SK-N-SH (cell line): ENCODE results near the gene RBCK1. TPM values are rescaled to one million over a fixed set of nuclear protein-coding genes. Genes with fewer than 3 reads are reported as not detected.
"Not testable (repeated sequence)": the region's sequence is repeated elsewhere in the genome, so short reads cannot be mapped to it uniquely, and the experiment has no call there.

Experiments used
- CTCF ChIA-PET: fragments of 300-600, 350-600 bp; formaldehyde crosslinking; extraction: SDS; loops from one replicate; lab custom pipeline; 2021; lab: Yijun Ruan, JAX
- POLR2A ChIA-PET: fragments of 350-600 bp; sonication (Branson Sonifier 250); formaldehyde crosslinking; extraction: SDS; loops from one replicate; lab custom pipeline; 2020; ENCODE audit warnings: antibody characterized with exemption, inconsistent platforms; lab: Yijun Ruan, JAX
- DNase-seq: peaks from one replicate; pipeline ENCODE4 v3.0.0; 2012
- H2AFZ ChIP-seq: fragments of 200-600 bp; sonication (generic); 2 replicates; pipeline ENCODE4 v1.8.1; 2016; ENCODE audit warnings: antibody characterized with exemption, mild to moderate bottlenecking, low read depth
- H3F3A ChIP-seq: fragments of 200-600 bp; sonication (generic); replicated peaks from 2 replicates; pipeline ENCODE3; 2016; ENCODE audit warnings: antibody characterized with exemption, mild to moderate bottlenecking; ENCODE audit not compliant: insufficient read depth
- H3K27ac ChIP-seq, 2 experiments: fragments of 200-500 bp in 1 of 2; fragments of 200-600 bp in 1 of 2; sonication (Bioruptor generic) in 1 of 2; sonication (generic), shearing (Covaris generic) in 1 of 2; 2 replicates each; pipeline versions ENCODE4 v1.5.1 to v1.6.1; 2014 to 2016; ENCODE audit warnings: low read depth in 2 of 2, inconsistent platforms in 1 of 2, low read length in 1 of 2, mild to moderate bottlenecking in 1 of 2, mixed read lengths in 1 of 2
- H3K27me3 ChIP-seq: fragments of 200-600 bp; sonication (generic), shearing (Covaris generic); 2 replicates; pipeline ENCODE4 v1.6.1; 2016; ENCODE audit warnings: mixed run types; ENCODE audit not compliant: insufficient read depth
- H3K36me3 ChIP-seq, 2 experiments: fragments of 200-500 bp in 1 of 2; fragments of 200-600 bp in 1 of 2; sonication (Bioruptor generic) in 1 of 2; sonication (generic) in 1 of 2; replicated peaks in 1 of 2; 2 replicates each; pipeline versions ENCODE3 to v1.5.1; 2014 to 2016; ENCODE audit warnings: low read length in 1 of 2, mild to moderate bottlenecking in 1 of 2; ENCODE audit not compliant: insufficient read depth in 2 of 2, control insufficient read depth in 1 of 2
- H3K4me1 ChIP-seq, 2 experiments: fragments of 200-500 bp in 1 of 2; fragments of 200-600 bp in 1 of 2; sonication (Bioruptor generic) in 1 of 2; sonication (generic), shearing (Covaris generic) in 1 of 2; 2 replicates each; pipeline versions ENCODE4 v1.5.1 to v1.6.1; 2014 to 2016; ENCODE audit warnings: low read depth in 1 of 2, low read length in 1 of 2, mixed run types in 1 of 2; ENCODE audit not compliant: insufficient read depth in 2 of 2, control insufficient read depth in 1 of 2
- H3K4me2 ChIP-seq: fragments of 200-600 bp; sonication (generic), shearing (Covaris generic); 2 replicates; pipeline ENCODE4 v1.6.1; 2017; ENCODE audit warnings: mixed run types
- H3K4me3 ChIP-seq, 2 experiments: fragments of 200-500 bp in 1 of 2; fragments of 200-600 bp in 1 of 2; sonication (Bioruptor generic) in 1 of 2; sonication (generic), shearing (Covaris generic) in 1 of 2; 2 replicates each; pipeline versions ENCODE4 v1.5.1 to v1.8.1; 2014 to 2016; ENCODE audit warnings: low read depth in 2 of 2, inconsistent platforms in 1 of 2, low read length in 1 of 2, mild to moderate bottlenecking in 1 of 2, mixed read lengths in 1 of 2, moderate library complexity in 1 of 2
- H3K79me2 ChIP-seq: fragments of 200-600 bp; sonication (generic); 2 replicates; pipeline ENCODE4 v1.8.1; 2017; ENCODE audit warnings: mild to moderate bottlenecking; ENCODE audit not compliant: insufficient read depth
- H3K9ac ChIP-seq: fragments of 200-600 bp; sonication (generic); 2 replicates; pipeline ENCODE4 v1.6.1; 2017; ENCODE audit warnings: mixed run types
- H3K9me2 ChIP-seq: fragments of 200-600 bp; sonication (generic); 2 replicates; pipeline ENCODE4 v1.6.1; 2017; ENCODE audit warnings: mixed run types
- H3K9me3 ChIP-seq: fragments of 200-600 bp; sonication (generic); 2 replicates; pipeline ENCODE4 v1.6.1; 2017; ENCODE audit warnings: mixed run types, mild to moderate bottlenecking, moderate library complexity
- H4K20me1 ChIP-seq: fragments of 200-600 bp; sonication (generic); 2 replicates; pipeline ENCODE4 v1.6.1; 2017; ENCODE audit warnings: mild to moderate bottlenecking, mixed run types; ENCODE audit not compliant: insufficient read depth
- FOXM1 ChIP-seq: IDR thresholded peaks from 2 replicates; pipeline ENCODE4 v1.4.0; 2012; ENCODE audit warnings: low read depth, mild to moderate bottlenecking
- JUND ChIP-seq: IDR thresholded peaks from 2 replicates; pipeline ENCODE4 v1.4.0; 2012
- NFIC ChIP-seq: IDR thresholded peaks from 2 replicates; pipeline ENCODE4 v1.4.0; 2012; ENCODE audit warnings: borderline replicate concordance
- PBX3 ChIP-seq: IDR thresholded peaks from 2 replicates; pipeline ENCODE4; 2012
- POLR2AphosphoS5 ChIP-seq: IDR thresholded peaks from 2 replicates; pipeline ENCODE4 v1.6.1; 2012; ENCODE audit warnings: low read depth, low read length
- REST ChIP-seq: IDR thresholded peaks from 2 replicates; pipeline ENCODE4 v1.6.1; 2012; ENCODE audit warnings: mild to moderate bottlenecking, low read depth, low read length, moderate library complexity
- SIN3A ChIP-seq: IDR thresholded peaks from 2 replicates; pipeline ENCODE4 v1.6.1; 2012; ENCODE audit warnings: low read depth, mild to moderate bottlenecking, low read length, moderate library complexity, borderline replicate concordance
- USF1 ChIP-seq: IDR thresholded peaks from 2 replicates; pipeline ENCODE4 v1.4.0; 2012; ENCODE audit warnings: low read depth, borderline replicate concordance
- YY1 ChIP-seq: IDR thresholded peaks from 2 replicates; pipeline ENCODE4 v1.4.0; 2012; ENCODE audit warnings: low read depth, mild to moderate bottlenecking
- WGBS: methylation state at CpG from one replicate; pipeline ENCODE4 v1.1.6; 2017; ENCODE audit warnings: low lambda C conversion rate; 5-methylcytosine and 5-hydroxymethylcytosine counted together
- polyA plus RNA-seq, 3 experiments: library from polyadenylated mRNA; depleted of rRNA; stranded (reverse); fragments of >200 nt; gene quantifications; 2 replicates each; pipeline ENCODE4 v1.2.3, GENCODE V29; 2012
- TF ChIP-seq, protein P1 (sequence below): IDR thresholded peaks from 2 replicates; pipeline ENCODE4 v1.4.0; 2012; ENCODE audit warnings: low read depth
- TF ChIP-seq, protein P2 (sequence below): fragments of 150-350 bp; IDR thresholded peaks from 2 replicates; pipeline ENCODE4 v1.6.1; 2017; ENCODE audit warnings: antibody characterized with exemption, low read length, low read depth, borderline replicate concordance

The RBCK1 gene
- polyA plus RNA-seq, 1 of the 3 experiments (the other 2 are of a cell fraction) = 105 TPM

- TF ChIP-seq PBX3 = no peak
- 0 out of 2 replicates have a peak, but pooled peaks have one; percentile 13 for TF ChIP-seq NFIC
- 92% methylated on average over 5 of the region's 5 CpGs for WGBS
- Histone ChIP-seq H4K20me1 (peaks cover 22% of the 10 kb centered on the region), H3K27me3 (no peaks in the 10 kb centered on the region), H3K9me2 (no peaks in the 10 kb centered on the region), H3K4me3 (no peak overlapping the region), H3K9me3 (no peaks in the 10 kb centered on the region), H3K36me3 (peaks cover 35 to 43% of the 10 kb centered on the region in 2 experiments), H3K27ac (peak overlapping the region in 1 of 2 experiments; percentile 11; a peak in 1 of 4 replicates), H3F3A (peaks cover 12% of the 10 kb centered on the region), H2AFZ (no peak overlapping the region), H3K79me2 (peaks cover 55% of the 10 kb centered on the region), H3K4me2 (no peak overlapping the region), H3K4me1 (peaks cover 0 to 13% of the 10 kb centered on the region in 2 experiments; a peak in 2 of 4 replicates), H3K9ac (no peak overlapping the region)
- DNase-seq = no peak
- ChIA-PET CTCF (interaction anchor here (1.1 to 1.9 kb wide), 2 partner anchors 14 to 91 kb away, joined by 3 to 11 read pairs; no protein-coding TSS in a partner anchor), POLR2A (interaction anchor here (0.6 kb wide), 1 partner anchor 80 kb away, joined by 7 read pairs; no protein-coding TSS in a partner anchor)
Observed at GRCh38 chr20:445514-446336, 37.6 kb downstream of the RBCK1 start.

DNA sequence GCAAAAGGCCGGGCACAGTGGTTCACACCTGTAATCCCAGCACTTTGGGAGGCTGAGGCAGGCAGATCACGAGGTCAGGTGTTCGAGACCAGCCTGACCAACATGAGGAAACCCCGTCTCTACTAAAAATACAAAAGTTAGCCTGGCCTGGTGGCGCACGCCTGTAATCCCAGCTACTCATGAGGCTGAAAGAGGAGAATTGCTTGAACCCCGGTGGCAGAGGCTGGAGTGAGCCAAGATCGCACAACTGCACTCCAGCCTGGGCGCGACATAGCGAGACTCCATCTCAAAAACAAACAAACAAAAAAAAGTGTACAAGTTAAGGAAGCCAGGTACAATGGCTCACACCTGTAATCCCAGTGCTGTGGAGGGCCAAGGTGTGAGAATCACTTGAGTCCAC lies 43.9 kb downstream of the RBCK1 start:
- Histone ChIP-seq H4K20me1 (peaks cover 40% of the 10 kb centered on the region), H3K79me2 (peaks cover 99% of the 10 kb centered on the region)
- CTCF ChIA-PET = interaction anchor here (1.0 kb wide), 1 partner anchor 20 kb away, joined by 5 read pairs; no protein-coding TSS in a partner anchor
- H3K9me3 ChIP-seq, H2AFZ ChIP-seq, POLR2A ChIA-PET, H3K4me3 ChIP-seq, H3K27ac ChIP-seq, DNase-seq, H3K27me3 ChIP-seq, H3K36me3 ChIP-seq, H3K4me1 ChIP-seq, H3K9me2 ChIP-seq, H3F3A ChIP-seq, H3K9ac ChIP-seq, H3K4me2 ChIP-seq: not testable (repeated sequence)
- WGBS = 88% methylated on average over 11 of the region's 11 CpGs

DNA sequence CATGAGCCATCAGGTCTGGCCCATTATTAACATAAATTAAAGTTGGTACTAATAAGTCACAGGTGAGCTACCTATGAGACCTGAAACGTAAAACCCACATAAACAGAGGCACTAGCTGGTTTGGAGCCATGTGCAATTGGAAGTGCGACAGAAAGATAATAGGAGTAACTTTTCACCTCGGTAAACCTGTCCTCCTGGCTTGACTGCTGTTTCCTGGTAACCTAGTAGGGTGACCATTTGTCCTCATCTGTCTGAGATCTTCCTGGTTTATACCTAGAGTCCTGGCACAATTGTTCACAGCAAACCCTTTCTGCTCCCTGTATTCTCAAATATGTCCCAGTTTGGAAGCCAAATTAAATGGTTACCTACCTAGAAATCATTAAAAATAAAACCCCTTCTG lies 46.9 kb downstream of the RBCK1 start:
- no peaks in the 10 kb centered on the region for H3F3A ChIP-seq
- no peak overlapping the region for H2AFZ ChIP-seq
- no peak for DNase-seq
- no peaks in the 10 kb centered on the region for H3K9me3 ChIP-seq
- H3K4me3 ChIP-seq = no peak overlapping the region
- H4K20me1 ChIP-seq = peaks cover 62% of the 10 kb centered on the region
- no peaks in the 10 kb centered on the region for H3K27me3 ChIP-seq
- CTCF ChIA-PET = no interaction called here
- H3K4me2 ChIP-seq = no peak overlapping the region
- peaks cover 100% of the 10 kb centered on the region for H3K79me2 ChIP-seq
- no peak overlapping the region for H3K9ac ChIP-seq
- WGBS = 100% methylated on average over 3 of the region's 3 CpGs
- peaks cover 0 to 14% of the 10 kb centered on the region in 2 experiments for H3K36me3 ChIP-seq
- no peaks in the 10 kb centered on the region for H3K9me2 ChIP-seq
- POLR2A ChIA-PET = no interaction called here
- peaks cover under 1 to 3% of the 10 kb centered on the region in 2 experiments; a peak in 2 of 4 replicates for H3K4me1 ChIP-seq
- no peak overlapping the region for H3K27ac ChIP-seq
- TF ChIP-seq, protein P1, sequence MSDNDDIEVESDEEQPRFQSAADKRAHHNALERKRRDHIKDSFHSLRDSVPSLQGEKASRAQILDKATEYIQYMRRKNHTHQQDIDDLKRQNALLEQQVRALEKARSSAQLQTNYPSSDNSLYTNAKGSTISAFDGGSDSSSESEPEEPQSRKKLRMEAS = no peak
- TF ChIP-seq PBX3 = no peak
- no peak for TF ChIP-seq USF1
- TF ChIP-seq FOXM1 = no peak
- TF ChIP-seq JUND = no peak
- no peak for TF ChIP-seq YY1
- no peak for TF ChIP-seq SIN3A
- TF ChIP-seq, protein P2, sequence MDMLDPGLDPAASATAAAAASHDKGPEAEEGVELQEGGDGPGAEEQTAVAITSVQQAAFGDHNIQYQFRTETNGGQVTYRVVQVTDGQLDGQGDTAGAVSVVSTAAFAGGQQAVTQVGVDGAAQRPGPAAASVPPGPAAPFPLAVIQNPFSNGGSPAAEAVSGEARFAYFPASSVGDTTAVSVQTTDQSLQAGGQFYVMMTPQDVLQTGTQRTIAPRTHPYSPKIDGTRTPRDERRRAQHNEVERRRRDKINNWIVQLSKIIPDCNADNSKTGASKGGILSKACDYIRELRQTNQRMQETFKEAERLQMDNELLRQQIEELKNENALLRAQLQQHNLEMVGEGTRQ = no peak
- TF ChIP-seq POLR2AphosphoS5 = no peak
- TF ChIP-seq REST = no peak
